Renal cortical epithelial cell (primary cell): ENCODE results near the gene CCHCR1. TPM values are rescaled to one million over a fixed set of nuclear protein-coding genes. Genes with fewer than 3 reads are reported as not detected.

Source experiments
- DNase-seq: peaks from one replicate; pipeline ENCODE4 v3.0.0-alpha.2; 2011; ENCODE audit warnings: low read depth
- total RNA-seq: library from RNA; depleted of rRNA; stranded (reverse); fragments of >200 nt; gene quantifications from 2 replicates; pipeline ENCODE4 v1.2.3, GENCODE V29; 2014

The CCHCR1 gene
- total RNA-seq, 1 donor from 2014 or later = 21.0 TPM

- DNase-seq = no peak
Observed at GRCh38 chr6:31107052-31107451, 50.5 kb downstream of the CCHCR1 start.

- no peak for DNase-seq
Observed at GRCh38 chr6:31103136-31103535, 54.5 kb downstream of the CCHCR1 start.

DNA sequence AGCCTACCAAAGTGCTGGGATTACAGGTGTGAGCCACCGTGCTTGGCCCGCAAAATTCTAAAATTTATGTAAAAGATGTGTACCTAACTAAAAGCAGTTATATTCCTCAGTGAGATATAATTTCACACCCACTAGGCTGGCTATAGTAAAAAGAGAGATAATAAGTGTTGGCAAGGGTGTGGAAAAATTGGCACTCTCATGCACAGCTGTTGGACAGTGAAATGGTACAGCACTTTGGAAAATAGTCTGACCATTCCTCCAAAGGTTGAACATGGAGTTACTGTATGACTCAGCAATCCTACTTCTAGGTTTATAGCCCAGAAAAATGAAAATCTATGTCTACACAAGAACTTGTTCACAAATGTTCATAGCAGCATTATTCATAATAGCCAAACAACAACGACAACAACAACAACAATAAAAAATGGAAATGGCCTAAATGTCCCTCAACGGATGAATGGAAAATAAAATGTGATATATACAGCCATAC, 59.1 kb downstream of the CCHCR1 start:
- no peak for DNase-seq

DNA sequence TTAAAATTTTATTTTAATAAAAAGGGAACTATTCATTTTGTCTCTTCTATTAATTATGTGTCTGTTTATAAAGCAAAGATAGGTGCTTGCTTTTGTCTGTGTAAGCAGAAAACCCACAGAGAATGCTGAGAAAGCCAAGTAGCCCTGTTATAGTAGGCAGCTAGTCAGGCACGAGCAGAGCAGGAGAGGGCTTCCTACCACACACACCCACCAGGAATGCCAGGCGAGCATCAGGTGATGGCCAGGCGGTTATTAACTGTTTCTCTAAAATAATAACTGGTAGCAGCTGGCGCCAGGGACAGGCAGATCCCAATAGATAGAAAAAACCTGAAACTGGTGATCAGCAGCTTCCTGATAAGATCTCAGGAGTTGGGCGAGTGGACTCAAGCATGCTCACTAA, 60.9 kb downstream of the CCHCR1 start:
- DNase-seq = no peak

GRCh38 chr6:31096215-31096614, 61.4 kb downstream of the CCHCR1 start:
- DNase-seq = no peak

- DNase-seq = no peak
Observed at GRCh38 chr6:31094389-31094881, 63.2 kb downstream of the CCHCR1 start.

DNA sequence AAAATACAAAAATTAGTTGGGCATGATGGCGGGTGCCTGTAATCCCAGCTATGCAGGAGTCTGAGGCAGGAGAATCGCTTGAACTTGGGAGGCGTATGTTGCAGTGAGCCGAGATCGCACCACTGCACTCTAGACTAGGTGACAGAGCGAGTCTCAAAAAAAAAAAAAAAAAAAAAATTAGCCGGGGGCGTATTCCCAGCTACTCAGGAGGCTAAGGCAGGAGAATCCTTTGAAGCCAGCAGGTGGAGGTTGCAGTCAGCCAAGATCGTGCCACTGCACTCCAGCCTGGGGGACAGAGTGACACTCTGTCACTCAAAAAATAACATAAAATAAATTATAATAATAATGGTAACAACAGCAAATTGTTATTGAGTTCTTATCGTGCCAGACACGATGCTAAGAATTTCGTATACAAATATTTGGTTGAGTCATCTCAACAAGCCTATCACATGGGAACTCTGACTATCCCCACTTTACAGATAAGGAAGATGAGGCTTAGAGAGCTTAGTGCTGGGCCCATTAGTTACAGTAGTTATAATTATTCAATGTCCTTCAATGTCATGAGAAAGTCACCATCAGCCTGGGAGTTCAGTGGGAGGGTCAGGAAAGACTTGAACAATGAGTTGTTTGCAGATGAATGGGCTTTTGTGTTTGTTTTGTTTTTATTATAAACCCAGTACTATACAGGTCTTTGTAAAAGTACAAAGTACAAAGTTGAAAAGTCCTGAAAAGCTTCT, 64.7 kb downstream of the CCHCR1 start:
- DNase-seq = no peak

Other genes with a start within 250 kb of the CCHCR1 start
- gene GTF2H4, start 249.6 kb downstream of the CCHCR1 start, total RNA-seq = 17.2 and 24.2 TPM in 2 replicates
- gene VARS2, start 243.6 kb downstream of the CCHCR1 start, total RNA-seq = 47.5 and 144 TPM in 2 replicates
- gene SFTA2, start 225.6 kb downstream of the CCHCR1 start, total RNA-seq = 1.9 TPM in 1 of 2 replicates, not detected in the other
- 0.17 TPM in 1 of 2 replicates, not detected in the other for gene MUCL3, start 216.8 kb downstream of the CCHCR1 start, total RNA-seq
- not detected in 2 replicates for gene MUC21, start 174.1 kb downstream of the CCHCR1 start, total RNA-seq
- gene MUC22, start 147.3 kb downstream of the CCHCR1 start, total RNA-seq = 0.15 TPM in 1 of 2 replicates, not detected in the other
- gene C6orf15, start 45.2 kb downstream of the CCHCR1 start, total RNA-seq = 1.4 TPM in 1 of 2 replicates, not detected in the other
- 1.0 and 5.1 TPM in 2 replicates for gene PSORS1C1, start 43.0 kb downstream of the CCHCR1 start, total RNA-seq
- gene CDSN, start 37.4 kb downstream of the CCHCR1 start, total RNA-seq = under 0.01 and 0.05 TPM in 2 replicates
- gene PSORS1C2, start 18.7 kb downstream of the CCHCR1 start, total RNA-seq = not detected in 2 replicates
- 2.2 and 10.8 TPM in 2 replicates for gene TCF19, start 787 bp upstream of the CCHCR1 start, total RNA-seq
- gene POU5F1, start 12.9 kb upstream of the CCHCR1 start, total RNA-seq = 6.6 and 11.3 TPM in 2 replicates
- 140 and 532 TPM in 2 replicates for gene HLA-C, start 114.3 kb upstream of the CCHCR1 start, total RNA-seq
- 208 and 644 TPM in 2 replicates for gene HLA-B, start 199.4 kb upstream of the CCHCR1 start, total RNA-seq
- gene MICA, start 245.8 kb upstream of the CCHCR1 start, total RNA-seq = 33.0 and 55.6 TPM in 2 replicates